ENCODE data around the gene DPP4. TPM values are rescaled to one million over a fixed set of nuclear protein-coding genes. Genes with fewer than 3 reads are reported as not detected.

Gene DPP4
- total RNA-seq, 1 experiment from 2014 or later = 2.8 TPM

- Mint-ChIP-seq H3K27ac (no peak overlapping the region), H3K4me3 (no peak overlapping the region), H3K4me1 (peaks cover 8 to 20% of the 10 kb centered on the region in 2 experiments), H3K9me3 (no peaks in the 10 kb centered on the region), H3K27me3 (ENCODE audit: low read depth) (no peaks in the 10 kb centered on the region), H3K36me3 (ENCODE audit: insufficient read depth in 1 of 3, low read depth in 3 of 3) (no peaks in the 10 kb centered on the region)
- Histone ChIP-seq H4K8ac (replicated peaks; ENCODE audit: insufficient read length, low read depth, low read length) (no peak overlapping the region), H2BK12ac (ENCODE audit: insufficient read length, low read depth, low read length) (no peak overlapping the region), H3K79me2 (ENCODE audit: insufficient read depth, low read length) (no peaks in the 10 kb centered on the region), H3K23me2 (ENCODE audit: insufficient read length, low read depth, low read length, poor library complexity, severe bottlenecking) (no peaks in the 10 kb centered on the region), H2AFZ (ENCODE audit: low read length) (no peak overlapping the region), H3K4me1 (ENCODE audit: insufficient read depth, low read length) (no peaks in the 10 kb centered on the region), H3K4ac (ENCODE audit: low read depth, low read length) (no peak overlapping the region), H2BK20ac (ENCODE audit: low read depth, low read length, poor library complexity, severe bottlenecking) (no peak overlapping the region), H3K27ac (ENCODE audit: insufficient read length, low read depth, low read length) (no peak overlapping the region), H2BK5ac (ENCODE audit: insufficient read length, low read length) (no peak overlapping the region), H2AK5ac (ENCODE audit: insufficient read length, low read length) (no peak overlapping the region), H3K4me2 (ENCODE audit: insufficient read depth, insufficient read length, low read length) (no peak overlapping the region), H3T11ph (ENCODE audit: low read length) (no peak overlapping the region), H3K18ac (ENCODE audit: insufficient read length, low read depth, low read length) (no peak overlapping the region), H3K27me3 (ENCODE audit: insufficient read depth, low read length) (no peaks in the 10 kb centered on the region), H4K91ac (ENCODE audit: insufficient read length, low read depth, low read length) (no peak overlapping the region), H4K20me1 (ENCODE audit: control insufficient read depth, insufficient read depth, insufficient read length) (no peaks in the 10 kb centered on the region), H2BK15ac (ENCODE audit: low read depth, low read length) (no peak overlapping the region), H3K9ac (ENCODE audit: extremely low read depth, insufficient read length, low read length) (no peak overlapping the region), H3K9me3 (ENCODE audit: control insufficient read depth, low read depth, low read length) (no peaks in the 10 kb centered on the region), H3K14ac (ENCODE audit: insufficient read depth, low read length) (no peak overlapping the region), H2BK120ac (ENCODE audit: low read depth, low read length, poor library complexity, severe bottlenecking) (no peak overlapping the region), H3K56ac (ENCODE audit: insufficient read length, low read depth, low read length) (no peak overlapping the region), H3K23ac (ENCODE audit: insufficient read length, low read depth, low read length) (no peak overlapping the region), H3K79me1 (ENCODE audit: insufficient read depth, low read depth, low read length, poor library complexity, severe bottlenecking) (no peaks in the 10 kb centered on the region), H4K5ac (ENCODE audit: insufficient read length, low read depth, low read length) (no peak overlapping the region)
- no peak for DNase-seq
- TF ChIP-seq CTCF (conservative IDR thresholded peaks at IDR 0.05) = no peak
- no CpG with 5 or more reads among the region's 7 CpGs for WGBS (ENCODE audit: extremely low coverage, insufficient read length, low lambda C conversion rate)
Observed at GRCh38 chr2:162021516-162022058, 52.4 kb downstream of the DPP4 start.

Data from H9 (cell line).